KBM-7 (cell line): Measurements from ENCODE around the gene LRP1.
"Not testable (repeated sequence)": the region's sequence is repeated elsewhere in the genome, so short reads cannot be mapped to it uniquely, and the experiment has no call there.

Source experiments
- DNase-seq: peaks from one replicate; pipeline ENCODE4 v3.0.0-alpha.2; 2015
- in situ Hi-C: fragments of 300-500 bp; cut with MboI; formaldehyde crosslinking; loops from 2 replicates; pipeline ENCODE4 v1.14.3; 2020; ENCODE audit warnings: low sequenced_read_pairs, low pct_unique_long_range_greater_than_20kb, mixed read lengths

Gene LRP1

DNA sequence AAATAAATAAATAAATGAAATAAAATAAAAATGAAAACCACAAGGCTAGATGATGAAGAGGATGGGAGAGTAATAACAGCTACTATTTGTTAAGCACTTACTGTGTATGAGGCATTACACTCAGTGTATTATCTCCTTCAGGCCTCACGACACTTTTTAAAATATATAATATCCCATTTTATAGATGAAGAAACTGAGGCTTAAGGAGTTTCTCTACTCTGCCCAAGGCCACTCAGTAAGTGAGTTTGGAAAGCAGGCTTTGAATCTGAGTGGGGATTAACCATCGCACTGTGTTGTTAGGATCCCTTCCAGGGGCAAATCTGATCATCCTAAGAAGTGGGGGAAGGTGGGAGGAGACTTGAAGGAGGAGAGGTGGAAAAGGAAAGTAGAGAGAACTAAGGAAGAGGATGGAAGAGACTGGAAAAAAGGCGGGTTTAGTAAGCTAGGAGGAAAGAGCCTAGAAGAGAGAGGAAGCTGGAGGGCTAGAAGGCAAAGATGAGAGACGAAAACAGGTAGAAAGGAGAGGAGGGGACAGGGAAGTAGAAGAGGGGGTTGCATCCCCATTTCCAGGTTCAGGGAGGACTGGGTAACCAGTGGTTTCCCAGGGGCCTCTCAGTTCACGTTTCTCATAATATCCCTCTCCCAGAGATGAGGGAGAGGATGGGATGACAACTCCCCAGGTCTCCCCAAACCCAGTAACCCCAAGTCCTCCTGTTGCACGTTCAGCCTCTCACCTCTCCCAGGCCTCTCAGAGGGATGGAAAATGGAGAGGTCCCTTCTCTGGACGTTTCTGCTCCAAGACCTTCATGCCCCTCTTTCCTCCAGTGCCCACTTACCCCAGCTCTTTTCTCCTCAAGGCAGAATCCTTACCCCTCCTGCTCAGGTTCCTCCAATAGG is 18.8 kb upstream of the LRP1 start:
- DNase-seq = no peak
- in situ Hi-C loops = loop anchor here (10.0 kb wide), 1 partner anchor 95 kb away; the partner anchor contains the start of gene TAC3

GRCh38 chr12:57110104-57111030 is 17.9 kb upstream of the LRP1 start:
- in situ Hi-C loops = no loop called here

DNA sequence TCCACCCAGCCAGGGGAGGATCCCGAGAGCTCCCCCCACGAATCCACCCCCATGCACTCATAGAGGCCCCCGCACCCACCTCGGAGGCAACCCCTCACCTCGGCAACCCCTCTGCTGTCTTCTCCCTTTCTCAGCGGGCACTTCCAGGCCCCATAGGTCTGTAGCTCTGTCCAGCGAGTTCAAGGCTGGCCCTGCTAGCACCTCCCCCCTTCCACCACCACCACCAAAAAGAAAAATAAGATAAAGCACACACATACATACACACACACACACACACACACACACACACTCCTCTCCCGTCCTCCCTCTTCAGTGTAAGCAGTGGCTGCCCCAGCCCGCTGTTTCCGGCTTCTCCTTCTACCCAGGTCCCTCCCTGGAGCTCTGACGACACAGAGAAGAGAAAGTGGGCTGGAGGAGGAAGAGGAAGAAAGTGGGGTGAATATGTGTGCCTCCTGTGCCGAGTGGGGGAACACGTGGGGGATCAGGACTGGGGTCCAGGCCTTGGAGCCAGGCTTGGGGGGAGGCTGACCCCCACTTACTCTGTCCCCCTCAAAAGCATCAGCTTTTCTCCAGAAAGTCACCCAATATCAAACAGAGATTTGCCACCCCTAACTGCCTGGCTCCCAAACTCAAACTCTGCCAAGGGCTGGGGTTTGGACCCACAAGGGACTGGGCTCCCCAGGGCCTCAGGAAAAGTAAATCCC is 17.1 kb upstream of the LRP1 start, which contains the start of gene STAT6:
STAT6 (minus strand) TSS at position 332 of the 704 bp plus-strand sequence. CDS start 3,084 bp downstream, outside the sequence.
- in situ Hi-C loops = no loop called here
- DNase-seq = peak; percentile 93

More at GRCh38 chr12:57110104-57111030, 17.9 kb upstream of the LRP1 start:
- DNase-seq = peak; percentile 83

DNA sequence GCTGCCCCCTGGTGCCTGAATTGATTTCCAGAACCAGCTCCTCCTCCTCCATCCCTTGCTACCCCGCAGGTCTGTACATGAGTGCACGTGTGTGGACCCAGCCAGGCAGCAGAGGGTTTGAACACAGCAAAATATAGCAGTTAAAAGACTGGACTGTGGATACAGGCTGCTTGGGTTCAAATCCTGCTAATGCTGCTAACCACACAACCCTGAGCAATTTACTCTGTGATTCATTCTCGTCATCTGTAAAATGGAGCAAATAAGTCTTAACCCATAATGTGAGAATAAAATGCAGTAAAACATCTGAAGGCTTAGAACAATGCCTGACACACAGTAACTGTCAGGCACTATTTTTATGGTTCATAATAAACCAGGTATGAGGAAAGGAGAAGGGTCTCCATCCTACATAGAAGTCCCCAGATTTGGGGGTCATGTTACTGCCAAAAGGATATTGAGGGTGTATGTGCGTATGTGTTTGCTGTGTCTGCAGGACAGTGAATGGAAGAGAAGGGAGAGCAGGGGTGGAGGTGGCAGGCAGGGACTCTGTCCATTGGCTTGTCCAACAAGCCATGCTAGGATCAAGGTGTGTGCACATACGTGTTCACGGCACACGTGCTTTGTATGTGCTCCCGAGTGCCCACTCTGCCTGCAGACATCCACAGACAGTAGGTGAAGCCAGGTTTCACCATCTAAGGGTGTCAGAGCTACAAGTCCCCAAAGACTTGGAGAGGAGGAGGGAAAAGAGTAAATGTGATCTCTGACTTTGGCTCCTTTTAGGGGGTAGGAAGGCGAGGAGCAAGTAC is 15.6 kb upstream of the LRP1 start:
- no peak for DNase-seq
- in situ Hi-C loops = no loop called here

DNA sequence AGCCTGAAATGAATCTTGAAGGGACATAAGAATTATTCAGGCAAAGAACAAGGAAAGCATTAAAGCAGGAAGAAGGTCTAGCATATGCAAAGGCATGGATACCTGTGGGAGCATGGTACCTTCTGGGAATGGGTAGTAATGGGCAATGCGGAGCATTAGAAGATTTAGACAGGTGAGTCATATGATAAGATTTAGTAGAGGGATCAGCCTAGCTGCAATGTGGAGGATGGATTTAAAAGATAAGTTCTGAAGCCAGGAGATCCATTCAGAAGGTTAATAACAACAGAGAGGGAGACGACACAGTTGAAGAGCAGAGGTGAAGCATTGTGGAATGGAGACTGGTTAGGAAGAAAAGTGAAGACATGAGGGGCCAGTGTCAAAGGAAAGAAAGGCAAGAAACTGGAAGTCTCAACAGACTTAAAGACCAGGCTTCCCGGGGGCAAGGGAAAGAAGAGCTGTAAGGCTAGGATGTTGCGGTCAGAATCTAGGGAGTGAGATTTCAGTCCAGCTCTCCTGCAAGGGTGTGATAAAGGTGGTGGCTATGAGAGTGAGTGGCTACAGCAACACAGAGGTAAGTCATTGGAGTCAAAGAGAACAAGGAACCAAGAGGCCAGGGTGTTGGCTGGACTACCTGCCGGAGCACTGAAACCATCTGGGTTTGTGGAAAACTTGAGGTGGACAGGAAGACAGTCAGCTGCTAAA is 11.6 kb upstream of the LRP1 start:
- in situ Hi-C loops = no loop called here
- no peak for DNase-seq

DNA sequence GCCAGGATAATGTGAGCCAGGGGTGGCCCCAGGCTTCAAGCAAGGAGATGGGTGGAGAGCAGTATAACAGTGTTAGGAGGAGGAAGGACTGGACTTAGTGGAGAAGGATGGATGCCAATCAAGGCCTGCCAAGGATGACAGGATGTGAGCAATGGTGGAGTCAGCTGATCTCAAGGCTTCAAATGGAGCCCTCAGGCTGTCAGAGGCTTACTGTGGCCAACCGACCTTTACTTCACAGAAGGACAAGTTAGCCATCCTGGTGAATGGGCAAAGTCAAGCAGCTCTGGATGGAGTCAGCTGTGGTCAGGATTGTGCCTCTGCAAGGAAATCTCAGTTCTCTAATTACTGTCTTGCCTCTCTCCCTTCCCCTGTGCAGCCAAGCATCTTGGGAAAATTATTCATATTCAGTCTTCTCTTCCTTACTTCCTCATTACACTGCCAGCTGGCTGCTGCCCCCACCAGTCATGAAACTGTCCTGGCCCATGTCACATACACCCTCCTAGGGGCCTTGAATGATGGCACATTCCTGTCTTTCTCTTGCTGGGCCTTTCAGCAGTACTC is 9.5 kb upstream of the LRP1 start:
- in situ Hi-C loops = no loop called here
- DNase-seq = peak; percentile 76

DNA sequence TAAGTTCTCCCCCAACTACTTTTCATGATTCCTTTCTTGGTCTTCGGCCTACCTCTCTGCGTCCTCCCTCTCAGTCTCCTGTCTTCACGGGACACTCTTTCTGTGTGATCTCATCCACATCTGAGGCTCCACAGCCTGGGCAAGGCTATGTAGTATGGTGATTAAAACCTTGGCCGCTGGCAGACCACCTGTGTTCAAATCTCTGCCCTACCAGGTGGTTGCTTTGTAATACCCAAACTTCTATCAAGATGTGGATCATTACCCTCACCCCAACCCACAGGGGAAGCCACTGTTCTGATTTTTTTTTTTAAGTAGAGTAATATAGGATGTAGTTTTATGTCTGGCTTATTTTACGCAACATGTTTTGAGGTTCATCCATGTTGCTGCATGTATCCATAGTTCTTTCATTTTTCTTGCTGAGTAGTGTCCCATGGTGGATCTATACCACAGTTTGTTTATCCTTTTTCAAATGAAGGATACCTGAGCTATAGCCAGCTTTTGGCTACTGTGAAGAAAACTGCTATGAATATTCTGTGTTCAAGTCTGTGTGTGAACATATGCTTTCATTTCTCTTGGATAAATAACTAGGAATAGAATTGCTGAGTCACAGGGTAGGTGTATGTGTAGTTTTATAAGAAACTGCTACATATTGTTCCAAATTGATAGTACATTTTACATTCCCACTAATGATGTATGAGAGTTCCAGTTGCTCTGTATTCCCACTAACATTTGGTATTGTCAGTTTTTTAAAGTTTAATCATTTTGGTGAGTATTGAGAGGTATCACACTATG is 8.8 kb upstream of the LRP1 start:
- DNase-seq = no peak
- in situ Hi-C loops = no loop called here

DNA sequence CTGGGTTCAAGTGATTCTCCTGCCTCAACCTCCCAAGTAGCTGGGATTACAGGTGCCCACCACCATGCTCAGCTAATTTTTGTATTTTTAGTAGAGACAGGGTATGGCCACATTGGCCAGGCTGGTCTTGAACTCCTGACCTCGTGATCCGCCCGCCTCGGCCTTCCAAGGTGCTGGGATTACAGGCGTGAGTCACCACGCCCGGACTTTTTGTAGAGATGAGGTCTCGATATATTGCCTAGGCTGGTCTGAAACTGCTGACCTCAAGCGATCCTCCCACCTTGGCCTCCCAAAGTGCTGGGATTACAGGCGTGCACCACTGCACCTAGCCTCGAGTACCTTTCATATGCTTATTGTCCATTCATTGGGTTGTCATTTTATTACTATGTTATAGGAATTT is 7.6 kb upstream of the LRP1 start:
- DNase-seq, in situ Hi-C loops: not testable (repeated sequence)

- in situ Hi-C loops = no loop called here
Observed at GRCh38 chr12:57123813-57124212, 4.5 kb upstream of the LRP1 start.

GRCh38 chr12:57124261-57124877 is 3.9 kb upstream of the LRP1 start:
- peak; percentile 79 for DNase-seq
- in situ Hi-C loops = no loop called here

More at GRCh38 chr12:57123813-57124212, 4.5 kb upstream of the LRP1 start:
- no peak for DNase-seq

GRCh38 chr12:57126061-57126460 is 2.2 kb upstream of the LRP1 start:
- no peak for DNase-seq
- in situ Hi-C loops = no loop called here

DNA sequence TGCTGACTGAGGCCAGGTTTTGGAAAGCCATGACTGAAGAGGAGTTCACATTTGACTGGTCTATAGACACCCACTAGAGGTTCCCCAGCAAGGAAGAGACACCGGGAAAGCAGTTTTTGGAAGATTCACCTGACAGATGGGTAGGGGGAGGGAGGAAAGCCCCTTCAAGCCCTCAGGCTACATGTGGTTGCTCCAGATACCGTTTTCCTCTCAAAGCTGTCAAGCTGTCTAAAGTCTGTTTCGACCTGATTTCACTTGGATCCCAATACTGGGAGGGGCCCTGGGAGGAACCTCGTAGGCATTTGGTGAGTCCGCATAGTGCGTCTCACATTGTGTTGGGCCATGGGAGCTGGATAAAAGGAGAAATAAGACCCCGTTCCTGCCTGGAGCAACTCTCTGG is 1.7 kb upstream of the LRP1 start:
- no peak for DNase-seq
- in situ Hi-C loops = no loop called here

DNA sequence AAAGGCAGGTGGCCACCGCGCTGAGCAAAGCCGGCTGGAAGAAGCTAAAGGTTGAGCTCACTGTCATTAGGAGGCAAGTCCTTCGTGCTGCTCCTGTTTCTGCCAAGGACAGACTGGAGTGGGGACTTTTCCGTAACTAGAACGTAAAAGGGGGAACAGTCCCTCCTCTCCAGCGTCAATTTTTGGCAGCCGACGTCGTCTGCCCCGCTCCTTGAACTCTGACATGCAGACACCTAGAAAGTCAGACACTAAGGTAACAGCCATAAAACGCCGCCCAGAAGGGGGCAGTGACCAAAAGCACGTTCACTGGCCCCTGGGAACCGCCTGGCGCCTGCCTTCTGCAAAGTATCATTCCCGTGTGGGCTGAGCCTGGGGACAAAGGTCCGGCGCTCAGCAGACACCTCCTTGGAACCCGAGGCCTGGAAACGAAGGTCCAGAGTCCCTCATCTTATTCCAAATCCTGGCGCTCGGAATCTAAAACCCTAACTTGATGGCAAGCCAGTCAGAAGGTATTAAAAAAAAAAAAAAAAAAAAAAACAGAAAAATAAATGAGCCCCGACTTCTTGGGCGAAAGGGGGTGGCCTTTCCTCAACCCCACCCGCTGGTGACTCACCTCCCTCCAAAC is 1.1 kb upstream of the LRP1 start:
- in situ Hi-C loops = no loop called here
- DNase-seq = peak; percentile 55

GRCh38 chr12:57128519-57129247 is 400 bp downstream of the LRP1 start:
- in situ Hi-C loops = no loop called here
- DNase-seq = no peak

DNA sequence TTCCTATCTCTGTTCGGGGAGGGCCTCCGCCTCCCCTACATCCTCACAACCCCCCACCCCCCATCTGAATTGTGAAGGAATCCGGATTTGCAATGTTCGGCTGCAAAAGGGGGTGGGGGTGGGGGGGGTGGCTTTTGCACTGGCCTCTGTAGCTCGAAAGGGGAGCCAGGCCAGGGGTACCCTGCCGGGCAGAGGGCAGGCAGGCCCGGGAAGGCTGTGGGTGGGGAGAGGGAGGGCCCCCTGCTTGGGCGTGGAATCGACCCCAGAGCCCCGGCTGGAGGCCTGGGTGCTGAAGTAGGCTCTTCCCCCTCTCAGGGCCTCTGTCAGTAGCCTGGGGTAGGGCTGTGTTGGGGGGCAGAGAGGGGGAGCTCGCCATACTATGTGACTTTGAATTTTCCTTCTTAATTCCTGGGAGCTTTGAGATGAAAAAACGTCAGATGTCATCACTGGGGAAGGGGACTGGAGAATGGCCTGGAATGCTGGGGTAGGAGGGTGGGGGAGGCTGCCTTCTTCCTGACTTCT is 1.1 kb downstream of the LRP1 start:
- in situ Hi-C loops = no loop called here
- no peak for DNase-seq
